Myometrial cell (primary cell): ENCODE measurements around the gene SLC35A5. TPM values are rescaled to one million over a fixed set of nuclear protein-coding genes. Genes with fewer than 3 reads are reported as not detected.

Experiments
- total RNA-seq: library from RNA; depleted of rRNA; stranded (reverse); fragments of >200 nt; gene quantifications from 2 replicates; pipeline ENCODE4 v1.2.3, GENCODE V29; 2015

SLC35A5 gene, protein sequence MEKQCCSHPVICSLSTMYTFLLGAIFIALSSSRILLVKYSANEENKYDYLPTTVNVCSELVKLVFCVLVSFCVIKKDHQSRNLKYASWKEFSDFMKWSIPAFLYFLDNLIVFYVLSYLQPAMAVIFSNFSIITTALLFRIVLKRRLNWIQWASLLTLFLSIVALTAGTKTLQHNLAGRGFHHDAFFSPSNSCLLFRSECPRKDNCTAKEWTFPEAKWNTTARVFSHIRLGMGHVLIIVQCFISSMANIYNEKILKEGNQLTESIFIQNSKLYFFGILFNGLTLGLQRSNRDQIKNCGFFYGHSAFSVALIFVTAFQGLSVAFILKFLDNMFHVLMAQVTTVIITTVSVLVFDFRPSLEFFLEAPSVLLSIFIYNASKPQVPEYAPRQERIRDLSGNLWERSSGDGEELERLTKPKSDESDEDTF
- total RNA-seq = 20.2 and 38.3 TPM in 2 replicates

GRCh38 chr3:112561734-112562529 lies at the start of gene SLC35A5, which contains the start of gene ATG3:
TSS of gene SLC35A5 (plus strand) at chr3:112562045. CDS start at chr3:112563404, 1,359 bp downstream.
TSS of gene ATG3 (minus strand) at chr3:112561962. CDS start at chr3:112561528, 434 bp downstream.

Other genes with a start within 250 kb of the SLC35A5 start
- 8.7 and 8.9 TPM in 2 replicates for gene CD200, start 228.9 kb upstream of the SLC35A5 start, total RNA-seq
- not detected in 2 replicates for gene BTLA, start 62.6 kb upstream of the SLC35A5 start, total RNA-seq
- 72.4 and 85.4 TPM in 2 replicates for gene ATG3, start 83 bp upstream of the SLC35A5 start, total RNA-seq
- gene CCDC80, start 79.1 kb downstream of the SLC35A5 start, total RNA-seq = 316 and 318 TPM in 2 replicates